ENCODE results near the gene YTHDF1. TPM values are rescaled to one million over a fixed set of nuclear protein-coding genes. Genes with fewer than 3 reads are reported as not detected.

The YTHDF1 gene
- polyA plus RNA-seq, 2 of the 4 experiments (the other 2 are of a cell fraction): 31.8 to 37.9 TPM

DNA sequence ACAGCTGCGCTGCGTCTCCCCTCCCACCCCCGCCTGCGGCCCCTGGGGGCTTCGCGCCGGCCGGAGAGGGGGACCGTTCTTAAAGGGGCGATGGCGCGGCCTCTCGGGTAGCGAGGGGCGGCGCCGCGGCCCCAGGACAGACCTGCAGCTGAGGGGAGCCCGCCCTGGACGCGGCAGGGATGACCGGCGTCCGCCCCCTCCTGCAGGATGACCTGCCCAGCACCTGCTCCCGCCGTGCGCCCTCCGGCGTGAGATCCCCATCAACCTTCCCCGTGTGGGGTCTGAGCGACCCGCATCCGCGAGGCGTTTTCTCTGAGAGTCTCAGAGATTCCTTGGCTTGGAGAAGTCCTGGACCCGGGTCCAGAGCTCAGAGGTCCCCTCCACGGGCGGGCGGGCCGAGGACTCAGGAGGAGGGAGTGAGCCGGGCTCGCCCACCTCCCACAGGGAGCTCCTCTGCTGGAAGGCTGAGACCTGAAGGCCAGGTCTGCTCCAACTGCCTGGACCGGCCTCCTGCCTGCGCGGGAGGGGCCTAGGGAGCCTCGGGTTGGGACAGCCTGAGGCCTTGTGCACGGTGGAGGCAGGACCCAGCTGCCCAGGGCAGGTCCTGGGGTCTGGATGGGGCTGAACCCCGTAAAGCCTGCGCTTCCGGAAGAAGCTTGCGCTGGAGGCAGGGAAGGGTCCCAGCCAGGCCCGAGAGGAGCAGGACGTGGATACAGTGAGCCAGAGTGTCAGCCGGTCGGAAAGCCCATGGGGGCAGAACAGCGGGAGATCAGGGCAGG is 38.9 kb upstream of the YTHDF1 start:
- ChIA-PET CTCF (interaction anchor here (0.8 to 6.9 kb wide), 8 partner anchors 17 to 103 kb away, joined by 3 to 154 read pairs (median 4); partner anchors contain the start of genes ARFGAP1 and BIRC7), POLR2A (no interaction called here)
- H3K4me2 ChIP-seq: peak overlapping the region; percentile 90
- H3K27ac ChIP-seq: peak overlapping the region; percentile 67 to 94; a peak in 5 of 6 replicates
- TF ChIP-seq GATA3 (IDR thresholded peaks at IDR 0.05; ENCODE audit: borderline replicate concordance) (no peak), KDM1A (IDR thresholded peaks at IDR 0.05; ENCODE audit: low read depth) (no peak), BHLHE40 (IDR thresholded peaks at IDR 0.05; ENCODE audit: low read depth, low read length) (no peak), E2F6 (IDR thresholded peaks at IDR 0.05; ENCODE audit: borderline replicate concordance, low read depth) (no peak), ELK1 (IDR thresholded peaks at IDR 0.05; ENCODE audit: low read depth, low read length) (no peak), BCL3 (IDR thresholded peaks at IDR 0.05) (no peak), CEBPB (IDR thresholded peaks at IDR 0.05) (no peak), RAD21 (conservative IDR thresholded peaks at IDR 0.05 in 1 of 2, IDR thresholded peaks at IDR 0.05 in 1 of 2) (no peak), HMGXB4 (CRISPR knock-in tag; IDR thresholded peaks at IDR 0.05; ENCODE audit: borderline replicate concordance) (no peak), HEYL (CRISPR knock-in tag; IDR thresholded peaks at IDR 0.05) (no peak)
- TF ChIP-seq, protein P1, sequence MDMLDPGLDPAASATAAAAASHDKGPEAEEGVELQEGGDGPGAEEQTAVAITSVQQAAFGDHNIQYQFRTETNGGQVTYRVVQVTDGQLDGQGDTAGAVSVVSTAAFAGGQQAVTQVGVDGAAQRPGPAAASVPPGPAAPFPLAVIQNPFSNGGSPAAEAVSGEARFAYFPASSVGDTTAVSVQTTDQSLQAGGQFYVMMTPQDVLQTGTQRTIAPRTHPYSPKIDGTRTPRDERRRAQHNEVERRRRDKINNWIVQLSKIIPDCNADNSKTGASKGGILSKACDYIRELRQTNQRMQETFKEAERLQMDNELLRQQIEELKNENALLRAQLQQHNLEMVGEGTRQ (IDR thresholded peaks at IDR 0.05): no peak
- TF ChIP-seq, protein P2, sequence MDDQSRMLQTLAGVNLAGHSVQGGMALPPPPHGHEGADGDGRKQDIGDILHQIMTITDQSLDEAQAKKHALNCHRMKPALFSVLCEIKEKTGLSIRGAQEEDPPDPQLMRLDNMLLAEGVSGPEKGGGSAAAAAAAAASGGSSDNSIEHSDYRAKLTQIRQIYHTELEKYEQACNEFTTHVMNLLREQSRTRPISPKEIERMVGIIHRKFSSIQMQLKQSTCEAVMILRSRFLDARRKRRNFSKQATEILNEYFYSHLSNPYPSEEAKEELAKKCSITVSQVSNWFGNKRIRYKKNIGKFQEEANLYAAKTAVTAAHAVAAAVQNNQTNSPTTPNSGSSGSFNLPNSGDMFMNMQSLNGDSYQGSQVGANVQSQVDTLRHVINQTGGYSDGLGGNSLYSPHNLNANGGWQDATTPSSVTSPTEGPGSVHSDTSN (IDR thresholded peaks at IDR 0.05): no peak
- no peak for FAIRE-seq
- no peaks in the 10 kb centered on the region for H3K9me3 ChIP-seq
- WGBS (ENCODE audit: missing lambda C conversion rate): 91% methylated on average over 24 of the region's 56 CpGs
- peaks cover 42% of the 10 kb centered on the region for H3K4me1 ChIP-seq
- ATAC-seq: peak in 1 of 2 experiments; percentile 11; a peak in 1 of 6 replicates
- DNase-seq (ENCODE audit: low read depth in 1 of 2, low spot score in 1 of 2): no peak
- H3K4me3 ChIP-seq: peak overlapping the region; percentile 50

- ATAC-seq: no peak
- no CpG with 5 or more reads among the region's 46 CpGs for WGBS (ENCODE audit: missing lambda C conversion rate)
- ChIA-PET POLR2A (no interaction called here), CTCF (interaction anchor here (0.8 to 6.9 kb wide), 6 partner anchors 17 to 70 kb away, joined by 3 to 154 read pairs (median 7); partner anchors contain the start of gene BIRC7)
- TF ChIP-seq GATA3 (IDR thresholded peaks at IDR 0.05; ENCODE audit: borderline replicate concordance) (no peak), ZNF302 (CRISPR knock-in tag; IDR thresholded peaks at IDR 0.05) (no peak), KDM5A (IDR thresholded peaks at IDR 0.05) (no peak), KDM1A (IDR thresholded peaks at IDR 0.05; ENCODE audit: low read depth) (no peak), JUNB (IDR thresholded peaks at IDR 0.05) (no peak), HMGXB4 (CRISPR knock-in tag; IDR thresholded peaks at IDR 0.05; ENCODE audit: borderline replicate concordance) (no peak), MYC (IDR thresholded peaks at IDR 0.05; ENCODE audit: borderline replicate concordance, low read length) (no peak)
- Histone ChIP-seq H3K27ac (peak within 1 kb of the TSS; percentile 67 to 94), H3K9me3 (no peaks in the 10 kb centered on the region), H3K4me3 (peak within 1 kb of the TSS; percentile 50), H3K4me2 (peak within 1 kb of the TSS; percentile 90), H3K4me1 (peaks cover 48% of the 10 kb centered on the region)
- no peak for FAIRE-seq
- no peak for DNase-seq (ENCODE audit: low read depth in 1 of 2, low spot score in 1 of 2)
Measured at GRCh38 chr20:63254232-63254605, 38.3 kb upstream of the YTHDF1 start, which contains the start of gene NKAIN4. NKAIN4 (minus strand) TSS chr20:63254463; CDS start chr20:63254450, 13 bp downstream.
